ENCODE measurements around the gene OR6C68. TPM values are rescaled to one million over a fixed set of nuclear protein-coding genes. Genes with fewer than 3 reads are reported as not detected.

OR6C68 gene
- total RNA-seq, 4 donors from 2014 or later: not detected

DNA sequence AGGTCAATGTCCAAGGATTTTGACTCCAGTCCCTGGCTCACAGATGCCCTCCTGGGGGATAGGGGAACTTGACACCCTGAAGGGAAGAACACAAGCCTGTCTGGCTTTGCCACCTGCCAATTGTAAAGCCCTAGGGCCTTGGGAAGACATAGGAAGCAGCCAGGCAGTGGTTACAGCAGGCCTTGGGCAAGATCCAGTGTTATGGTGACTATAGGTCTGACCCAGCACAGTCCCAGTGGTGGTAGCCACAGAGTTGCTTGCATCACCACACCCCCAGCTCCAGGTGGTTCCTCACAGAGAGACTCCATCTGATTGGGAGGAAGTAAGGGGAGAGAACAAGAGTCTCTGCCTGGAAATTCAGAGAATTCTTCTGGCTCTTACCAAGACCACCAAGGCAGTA is 24.2 kb downstream of the OR6C68 start:
- no peak overlapping the region for H3K4me3 ChIP-seq
- H3K9me3 ChIP-seq: no peaks in the 10 kb centered on the region
- no peaks in the 10 kb centered on the region for H3K27me3 ChIP-seq
- no peaks in the 10 kb centered on the region for H3K4me1 ChIP-seq
- H3K27ac ChIP-seq: no peak overlapping the region
- no peak for DNase-seq
- TF ChIP-seq, protein P1, sequence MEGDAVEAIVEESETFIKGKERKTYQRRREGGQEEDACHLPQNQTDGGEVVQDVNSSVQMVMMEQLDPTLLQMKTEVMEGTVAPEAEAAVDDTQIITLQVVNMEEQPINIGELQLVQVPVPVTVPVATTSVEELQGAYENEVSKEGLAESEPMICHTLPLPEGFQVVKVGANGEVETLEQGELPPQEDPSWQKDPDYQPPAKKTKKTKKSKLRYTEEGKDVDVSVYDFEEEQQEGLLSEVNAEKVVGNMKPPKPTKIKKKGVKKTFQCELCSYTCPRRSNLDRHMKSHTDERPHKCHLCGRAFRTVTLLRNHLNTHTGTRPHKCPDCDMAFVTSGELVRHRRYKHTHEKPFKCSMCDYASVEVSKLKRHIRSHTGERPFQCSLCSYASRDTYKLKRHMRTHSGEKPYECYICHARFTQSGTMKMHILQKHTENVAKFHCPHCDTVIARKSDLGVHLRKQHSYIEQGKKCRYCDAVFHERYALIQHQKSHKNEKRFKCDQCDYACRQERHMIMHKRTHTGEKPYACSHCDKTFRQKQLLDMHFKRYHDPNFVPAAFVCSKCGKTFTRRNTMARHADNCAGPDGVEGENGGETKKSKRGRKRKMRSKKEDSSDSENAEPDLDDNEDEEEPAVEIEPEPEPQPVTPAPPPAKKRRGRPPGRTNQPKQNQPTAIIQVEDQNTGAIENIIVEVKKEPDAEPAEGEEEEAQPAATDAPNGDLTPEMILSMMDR (IDR thresholded peaks at IDR 0.05): no peak
- no peak for TF ChIP-seq POLR2A (IDR thresholded peaks at IDR 0.05)
- intact Hi-C loops (cut with DNase I): no loop called here
- no peaks in the 10 kb centered on the region for H3K36me3 ChIP-seq

Other genes with a start within 250 kb of the OR6C68 start
- gene OR6C74, start 247.8 kb upstream of the OR6C68 start, total RNA-seq: not detected
- gene OR6C6, start 195.8 kb upstream of the OR6C68 start, total RNA-seq: not detected
- not detected for gene OR6C1, start 178.0 kb upstream of the OR6C68 start, total RNA-seq
- gene OR6C3, start 161.6 kb upstream of the OR6C68 start, total RNA-seq: not detected
- not detected for gene OR6C75, start 129.4 kb upstream of the OR6C68 start, total RNA-seq
- gene OR6C65, start 91.8 kb upstream of the OR6C68 start, total RNA-seq: not detected
- gene OR6C76, start 66.1 kb upstream of the OR6C68 start, total RNA-seq: not detected
- gene OR6C2, start 48.3 kb upstream of the OR6C68 start, total RNA-seq: under 1 TPM in 1 of 4 donors, not detected in 3; 0.22 TPM
- not detected for gene OR6C70, start 22.2 kb upstream of the OR6C68 start, total RNA-seq
- gene OR6C4, start 57.2 kb downstream of the OR6C68 start, total RNA-seq: not detected
- not detected for gene OR2AP1, start 80.1 kb downstream of the OR6C68 start, total RNA-seq
- not detected for gene OR10P1, start 144.5 kb downstream of the OR6C68 start, total RNA-seq
- gene ITGA7, start 215.5 kb downstream of the OR6C68 start, total RNA-seq: 10 to 100 TPM in 2 of 4 donors, 1 to 10 TPM in 2; 1.1 to 26.3 (median 10.5) TPM
- 100 to 1,000 TPM; 117 to 211 (median 178) TPM for gene BLOC1S1, start 223.7 kb downstream of the OR6C68 start, total RNA-seq
- 10 to 100 TPM in 1 of 4 donors, 1 to 10 TPM in 3; 1.3 to 13.5 (median 4.1) TPM for gene RDH5, start 228.0 kb downstream of the OR6C68 start, total RNA-seq
- gene CD63, start 236.6 kb downstream of the OR6C68 start, total RNA-seq: 100 to 1,000 TPM; 144 to 349 (median 264) TPM